ENCODE data around the gene IPMK. TPM values are rescaled to one million over a fixed set of nuclear protein-coding genes. Genes with fewer than 3 reads are reported as not detected.

IPMK gene
- 1 to 10 TPM; 2.7 to 4.3 (median 3.4) TPM for total RNA-seq
- polyA plus RNA-seq = 1 to 10 TPM; 1.5 to 2.3 TPM
- long read RNA-seq, donor 1, partial matches to known transcripts = 0 of 1 reads
- long read RNA-seq, donor 1, other reads (novel, unspliced or antisense) = 1 of 1 reads
- long read RNA-seq, donor 2, full-length matches to known transcripts = 1 of 119 reads
- long read RNA-seq, donor 2, partial matches to known transcripts = 11 of 119 reads
- long read RNA-seq, donor 2, other reads (novel, unspliced or antisense) = 107 of 119 reads
- long read RNA-seq, donor 3, full-length matches to known transcripts = 6 of 10 reads
- long read RNA-seq, donor 3, partial matches to known transcripts = 0 of 10 reads
- long read RNA-seq, donor 3, other reads (novel, unspliced or antisense) = 4 of 10 reads

GRCh38 chr10:58267713-58268453, at the start of gene IPMK:
IPMK (minus strand) TSS chr10:58267894; CDS start chr10:58267611, 283 bp downstream.
- no peaks in the 10 kb centered on the region for H3K27me3 ChIP-seq
- H3K27ac ChIP-seq = peak within 1 kb of the TSS; percentile 81 to 97
- peak within 1 kb of the TSS; percentile 72 for H3K4me3 ChIP-seq
- intact Hi-C loops (cut with DNase I) = no loop called here
- 1% methylated on average over 71 to 76 of the region's 76 CpGs for WGBS, 3 donors
- TF ChIP-seq CTCF (IDR thresholded peaks at IDR 0.05) (no peak), POLR2A (IDR thresholded peaks at IDR 0.05) (peak; percentile 42)
- no peaks in the 10 kb centered on the region for H3K4me1 ChIP-seq (ENCODE audit: insufficient read depth)
- no peaks in the 10 kb centered on the region for H3K9me3 ChIP-seq
- H3K36me3 ChIP-seq = no peaks in the 10 kb centered on the region
- DNase-seq = peak; percentile 86 to 92 (median 91)

GRCh38 chr10:58316874-58317273, 49.2 kb upstream of the IPMK start:
- no peak overlapping the region for H3K27ac ChIP-seq
- no peaks in the 10 kb centered on the region for H3K27me3 ChIP-seq
- TF ChIP-seq CTCF (IDR thresholded peaks at IDR 0.05) (no peak), POLR2A (IDR thresholded peaks at IDR 0.05) (no peak), EP300 (IDR thresholded peaks at IDR 0.05) (no peak)
- no peak overlapping the region for H3K4me3 ChIP-seq
- intact Hi-C loops (cut with DNase I) = no loop called here
- no peaks in the 10 kb centered on the region for H3K36me3 ChIP-seq
- no peaks in the 10 kb centered on the region for H3K4me1 ChIP-seq (ENCODE audit: insufficient read depth)
- DNase-seq = no peak
- H3K9me3 ChIP-seq = no peaks in the 10 kb centered on the region

GRCh38 chr10:58311026-58311425, 43.3 kb upstream of the IPMK start:
- H3K27me3 ChIP-seq = no peaks in the 10 kb centered on the region
- DNase-seq = no peak
- TF ChIP-seq POLR2A (IDR thresholded peaks at IDR 0.05) = no peak
- TF ChIP-seq CTCF (IDR thresholded peaks at IDR 0.05) = no peak
- TF ChIP-seq EP300 (IDR thresholded peaks at IDR 0.05) = no peak
- no peak overlapping the region for H3K4me3 ChIP-seq
- H3K27ac ChIP-seq = no peak overlapping the region
- no peaks in the 10 kb centered on the region for H3K9me3 ChIP-seq
- no peaks in the 10 kb centered on the region for H3K36me3 ChIP-seq
- no peaks in the 10 kb centered on the region for H3K4me1 ChIP-seq (ENCODE audit: insufficient read depth)
- intact Hi-C loops (cut with DNase I) = no loop called here

- no peaks in the 10 kb centered on the region for H3K4me1 ChIP-seq (ENCODE audit: insufficient read depth)
- no peak for DNase-seq
- TF ChIP-seq CTCF (IDR thresholded peaks at IDR 0.05) = no peak
- no peak for TF ChIP-seq POLR2A (IDR thresholded peaks at IDR 0.05)
- TF ChIP-seq EP300 (IDR thresholded peaks at IDR 0.05) = no peak
- no peaks in the 10 kb centered on the region for H3K27me3 ChIP-seq
- H3K27ac ChIP-seq = no peak overlapping the region
- no peaks in the 10 kb centered on the region for H3K9me3 ChIP-seq
- no peak overlapping the region for H3K4me3 ChIP-seq
- no peaks in the 10 kb centered on the region for H3K36me3 ChIP-seq
- 92 to 93% (median 93%) methylated on average over 3 of the region's 3 CpGs for WGBS, 3 donors
- intact Hi-C loops (cut with DNase I) = no loop called here
Measured at GRCh38 chr10:58307676-58308075, 40.0 kb upstream of the IPMK start.

Data from ovary (tissue), 10 donors.